ENCODE results near the gene PLIN4.

Gene PLIN4

GRCh38 chr19:4525563-4526002 is 7.3 kb upstream of the PLIN4 start:
- DNase-seq, result no peak

GRCh38 chr19:4524808-4525562 is 6.7 kb upstream of the PLIN4 start:
- DNase-seq, result peak in 10 of 51 donors; percentile 4 to 41 (median 12)

GRCh38 chr19:4523306-4524110 is 5.2 kb upstream of the PLIN4 start:
- DNase-seq, result peak in 14 of 51 donors; percentile 2 to 49 (median 18)

DNA sequence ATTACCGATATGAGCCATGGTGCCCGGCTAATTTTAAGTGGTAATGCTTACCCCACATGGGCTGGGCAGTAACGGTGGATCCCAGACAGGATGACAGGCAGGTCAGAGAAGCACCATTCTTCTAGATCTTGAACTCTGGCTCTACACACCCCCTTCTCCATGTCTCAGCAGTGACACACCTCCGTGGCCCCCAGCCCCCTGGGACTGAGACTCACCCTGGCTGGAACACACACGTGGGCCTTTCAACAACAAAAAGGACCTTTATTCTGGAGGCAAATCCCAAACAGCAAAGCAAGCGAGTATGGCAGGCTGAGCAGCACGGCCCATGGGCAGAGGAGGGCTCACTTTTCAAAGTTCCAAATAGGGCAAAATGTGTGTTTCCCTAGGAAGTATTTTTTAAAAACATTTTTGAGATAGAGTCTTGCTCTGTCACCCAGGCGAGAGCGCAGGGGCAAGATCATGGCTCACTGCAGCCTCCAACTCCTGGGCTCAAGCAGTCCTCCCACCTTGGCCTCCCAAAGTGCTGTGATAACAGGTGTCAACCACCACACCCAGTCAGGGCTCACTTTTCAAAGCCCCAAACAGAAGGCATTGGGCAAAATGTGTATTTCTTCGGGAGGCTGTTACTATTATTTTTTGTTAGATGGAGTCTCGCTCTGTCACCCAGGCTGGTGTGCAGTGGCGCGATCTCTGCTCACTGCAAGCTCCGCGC is 4.2 kb upstream of the PLIN4 start:
- no peak for DNase-seq

GRCh38 chr19:4521888-4522242 is 3.6 kb upstream of the PLIN4 start:
- DNase-seq, result no peak

DNA sequence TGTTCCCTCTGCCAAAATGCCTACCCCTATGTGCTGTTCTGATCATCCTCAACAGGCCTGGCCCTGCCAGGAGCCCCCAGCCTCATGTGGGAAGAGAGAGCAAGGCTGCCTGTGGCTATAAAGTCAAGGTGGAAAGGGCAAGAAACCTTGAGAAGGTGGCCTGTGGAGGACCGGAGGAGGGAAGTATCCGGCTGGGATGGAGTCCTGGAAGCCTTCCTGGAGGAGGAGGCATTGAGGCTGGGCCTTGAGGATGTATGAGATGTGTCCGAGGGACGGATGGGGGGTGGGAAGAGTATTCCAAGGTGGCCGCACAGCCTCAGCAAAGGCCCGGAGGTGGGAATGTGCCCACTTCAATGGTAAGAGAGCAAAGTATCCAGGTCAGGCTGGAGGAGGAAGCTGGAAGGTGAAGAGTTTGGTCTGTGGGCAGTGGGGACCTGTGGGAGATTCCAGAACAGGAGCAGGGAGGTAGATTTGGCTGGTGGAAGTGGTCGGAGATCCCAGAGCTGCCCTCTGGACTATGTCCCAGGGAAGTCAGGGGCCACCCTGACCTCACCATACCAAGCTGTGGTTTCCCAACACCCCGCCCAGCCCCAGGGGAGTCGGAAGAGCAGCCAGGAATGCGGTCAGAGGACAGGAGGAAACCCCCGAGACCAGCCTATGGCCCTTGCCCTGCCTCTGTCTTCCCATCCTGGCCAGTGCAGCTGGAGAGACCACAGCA is 3.0 kb upstream of the PLIN4 start:
- no peak for DNase-seq

- peak in 12 of 51 donors; percentile 13 to 40 (median 32) for DNase-seq
These were observed 1.4 kb upstream of the PLIN4 start for GRCh38 chr19:4519521-4520277.

DNA sequence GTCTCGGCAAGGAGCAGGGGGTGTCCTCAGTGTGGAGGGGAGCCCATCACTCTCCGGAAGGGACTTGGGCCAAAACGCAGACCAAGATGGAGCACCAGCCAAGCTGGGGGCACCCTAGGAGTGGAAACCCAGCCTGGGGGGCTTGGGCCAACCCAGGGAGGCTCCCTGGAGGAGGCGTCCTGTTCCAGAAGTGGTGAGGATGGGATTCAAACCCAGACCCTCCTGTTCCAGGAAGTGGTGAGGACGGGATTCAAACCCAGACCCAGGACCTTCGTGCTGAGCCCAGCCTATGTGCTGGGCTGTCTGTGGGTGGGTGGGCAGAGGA is 848 bp upstream of the PLIN4 start:
- no peak for DNase-seq

DNA sequence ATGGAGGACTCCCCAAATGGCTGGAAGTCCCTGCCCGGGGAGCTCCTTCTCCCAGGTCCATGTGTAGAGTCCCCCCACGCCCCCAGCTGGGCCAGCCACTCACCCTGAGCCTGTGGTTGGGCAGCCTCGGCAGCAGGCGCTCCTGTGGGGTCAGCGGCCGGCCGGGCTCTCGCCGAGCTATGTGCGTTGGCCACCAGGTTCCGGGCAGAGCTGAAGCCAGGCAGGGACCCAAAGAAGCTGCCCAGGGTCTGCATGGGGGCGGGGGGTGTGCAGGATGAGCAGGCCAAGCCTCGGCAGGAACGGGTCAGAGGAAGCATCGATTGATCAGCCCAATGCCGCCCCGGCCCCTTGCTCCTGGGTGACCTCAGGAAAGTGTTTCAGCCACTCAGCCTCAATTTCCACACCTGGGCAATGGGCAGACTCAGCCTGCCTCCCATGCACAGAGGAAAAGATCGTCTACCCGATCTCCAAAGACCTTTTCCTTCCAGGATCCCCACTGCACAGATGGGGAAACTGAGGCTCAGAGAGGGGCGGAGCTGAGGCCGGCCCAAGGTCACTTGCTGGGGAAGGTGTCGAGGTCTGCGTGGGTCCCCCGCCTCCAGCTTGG is 732 bp downstream of the PLIN4 start:
- no peak for DNase-seq

GRCh38 chr19:4516939-4517300 is 1.4 kb downstream of the PLIN4 start:
- peak in 10 of 51 donors; percentile 6 to 44 (median 28) for DNase-seq

- no peak for DNase-seq
These were observed 1.9 kb downstream of the PLIN4 start for GRCh38 chr19:4516199-4516938.

- no peak for DNase-seq
These were observed 2.6 kb downstream of the PLIN4 start for GRCh38 chr19:4515732-4516131.

DNA sequence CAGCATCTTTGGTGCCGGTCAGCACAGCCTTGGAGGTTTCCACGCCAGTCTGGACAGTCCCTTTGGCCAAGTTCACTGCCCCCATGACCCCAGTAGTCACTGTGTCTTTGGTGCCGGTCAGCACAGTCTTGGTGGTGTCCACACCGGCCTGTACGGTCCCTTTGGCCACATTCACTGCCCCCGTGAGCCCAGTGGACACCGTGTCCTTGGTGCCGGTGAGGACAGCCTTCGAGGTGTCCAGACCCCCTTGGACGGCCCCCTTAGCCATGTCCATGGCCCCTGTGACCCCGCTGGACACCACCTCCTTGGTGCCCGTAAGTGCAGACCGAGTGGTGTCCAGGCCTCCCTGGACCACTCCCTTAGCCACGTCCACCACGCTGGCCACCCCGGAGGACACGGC is 5.0 kb downstream of the PLIN4 start:
- DNase-seq, result no peak

GRCh38 chr19:4512070-4512469 is 6.2 kb downstream of the PLIN4 start:
- DNase-seq, result no peak

DNA sequence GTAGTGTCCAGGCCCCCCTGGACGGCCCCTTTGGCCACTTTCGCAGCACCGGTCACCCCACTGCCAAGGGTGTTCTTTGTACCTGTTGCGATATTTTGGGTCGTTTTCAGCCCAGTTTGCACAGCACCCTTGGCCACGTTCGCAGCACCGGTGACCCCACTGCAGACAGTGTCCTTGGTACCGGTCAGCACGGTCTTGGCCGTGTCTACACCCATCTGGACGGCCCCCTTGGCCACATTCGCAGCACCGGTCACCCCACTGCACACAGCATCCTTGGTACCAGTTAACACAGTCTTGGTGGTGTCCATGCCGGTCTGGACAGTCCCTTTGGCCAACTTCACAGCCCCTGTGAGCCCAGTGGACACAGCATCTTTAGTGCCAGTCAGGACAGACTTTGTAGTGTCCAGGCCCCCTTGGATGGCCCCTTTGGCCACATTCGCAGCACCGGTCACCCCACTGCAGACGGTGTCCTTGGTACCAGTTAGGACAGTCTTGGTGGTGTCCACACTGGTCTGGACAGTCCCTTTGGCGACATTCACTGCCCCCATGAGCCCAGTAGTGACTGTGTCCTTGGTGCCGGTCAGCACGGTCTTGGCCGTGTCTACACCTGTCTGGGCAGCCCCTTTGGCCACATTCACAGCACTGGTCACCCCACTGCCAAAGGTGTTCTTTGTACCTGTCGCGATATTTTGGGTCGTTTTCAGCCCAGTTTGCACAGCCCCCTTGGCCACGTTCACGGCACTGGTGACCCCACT is 6.8 kb downstream of the PLIN4 start:
- no peak for DNase-seq

GRCh38 chr19:4510435-4511255 is 7.6 kb downstream of the PLIN4 start:
- no peak for DNase-seq

DNA sequence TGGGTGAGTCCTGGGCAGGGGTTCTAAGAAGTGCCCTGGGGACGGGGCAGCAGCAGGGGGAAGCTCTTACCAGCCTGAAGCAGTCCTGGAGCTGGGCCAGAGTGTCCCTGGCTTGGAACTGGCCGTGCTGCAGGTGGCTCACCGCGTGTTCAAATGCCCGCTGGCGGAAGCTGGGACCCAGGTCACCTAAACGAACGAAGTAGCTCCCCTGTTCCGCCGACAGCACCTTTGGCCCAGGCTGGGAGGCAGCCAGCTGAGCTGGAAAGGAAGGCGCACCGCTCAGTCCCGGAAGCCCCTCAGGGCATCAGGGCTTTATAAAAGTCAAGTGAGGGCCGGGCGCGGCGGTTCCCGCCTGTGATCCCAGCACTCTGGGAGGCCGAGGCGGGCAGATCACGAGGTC is 9.6 kb downstream of the PLIN4 start:
- DNase-seq, result no peak

GRCh38 chr19:4507804-4508203 is 10.5 kb downstream of the PLIN4 start:
- no peak for DNase-seq

All from hypothalamus (tissue), 51 donors.